GM12872 (cell line): ENCODE measurements around the gene TRIP12.

Source experiments
- TF ChIP-seq, protein P1 (sequence below): IDR thresholded peaks from 3 replicates; pipeline ENCODE4 v1.5.1; 2011; ENCODE audit warnings: low read depth, mild to moderate bottlenecking, low read length, moderate library complexity; ENCODE audit not compliant: insufficient read depth

Gene TRIP12

DNA sequence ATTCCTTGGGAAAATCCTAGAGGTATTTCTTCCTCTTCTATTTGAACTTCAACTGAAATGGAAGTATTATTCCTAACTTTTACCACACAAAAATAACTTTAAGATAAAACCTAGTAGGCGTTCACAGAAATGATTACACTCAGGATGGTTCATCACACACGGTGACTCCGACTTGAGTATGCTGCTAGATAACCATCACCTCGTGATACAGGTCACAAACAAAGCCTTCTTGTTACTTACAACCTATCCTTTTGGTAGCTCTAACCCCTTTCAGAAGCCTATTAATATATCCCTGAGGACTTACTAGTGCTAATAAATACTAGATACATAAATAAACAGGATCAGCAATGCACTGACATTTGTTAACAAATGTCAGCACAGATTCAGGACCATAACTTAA lies 106.5 kb downstream of the TRIP12 start:
- TF ChIP-seq, protein P1, sequence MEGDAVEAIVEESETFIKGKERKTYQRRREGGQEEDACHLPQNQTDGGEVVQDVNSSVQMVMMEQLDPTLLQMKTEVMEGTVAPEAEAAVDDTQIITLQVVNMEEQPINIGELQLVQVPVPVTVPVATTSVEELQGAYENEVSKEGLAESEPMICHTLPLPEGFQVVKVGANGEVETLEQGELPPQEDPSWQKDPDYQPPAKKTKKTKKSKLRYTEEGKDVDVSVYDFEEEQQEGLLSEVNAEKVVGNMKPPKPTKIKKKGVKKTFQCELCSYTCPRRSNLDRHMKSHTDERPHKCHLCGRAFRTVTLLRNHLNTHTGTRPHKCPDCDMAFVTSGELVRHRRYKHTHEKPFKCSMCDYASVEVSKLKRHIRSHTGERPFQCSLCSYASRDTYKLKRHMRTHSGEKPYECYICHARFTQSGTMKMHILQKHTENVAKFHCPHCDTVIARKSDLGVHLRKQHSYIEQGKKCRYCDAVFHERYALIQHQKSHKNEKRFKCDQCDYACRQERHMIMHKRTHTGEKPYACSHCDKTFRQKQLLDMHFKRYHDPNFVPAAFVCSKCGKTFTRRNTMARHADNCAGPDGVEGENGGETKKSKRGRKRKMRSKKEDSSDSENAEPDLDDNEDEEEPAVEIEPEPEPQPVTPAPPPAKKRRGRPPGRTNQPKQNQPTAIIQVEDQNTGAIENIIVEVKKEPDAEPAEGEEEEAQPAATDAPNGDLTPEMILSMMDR, result no peak

DNA sequence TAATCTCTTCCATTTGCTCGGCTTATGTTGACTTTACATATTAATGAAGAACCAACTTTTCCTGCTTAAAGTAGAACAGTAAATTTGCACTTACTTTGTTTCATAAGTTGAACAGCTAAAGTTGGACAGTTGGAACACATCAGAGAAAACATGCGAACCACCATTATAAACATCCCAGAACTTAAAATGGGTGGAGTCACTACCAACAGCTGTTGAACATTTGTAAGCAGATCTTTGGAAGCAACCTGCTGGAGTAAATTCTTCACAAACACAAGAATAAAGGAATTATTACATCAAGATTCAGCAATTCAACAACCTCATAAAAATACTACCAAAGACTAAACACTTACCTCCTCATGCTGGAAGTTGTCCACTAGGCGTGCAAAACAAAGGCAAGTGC lies 111.0 kb downstream of the TRIP12 start:
- TF ChIP-seq, protein P1, result no peak

DNA sequence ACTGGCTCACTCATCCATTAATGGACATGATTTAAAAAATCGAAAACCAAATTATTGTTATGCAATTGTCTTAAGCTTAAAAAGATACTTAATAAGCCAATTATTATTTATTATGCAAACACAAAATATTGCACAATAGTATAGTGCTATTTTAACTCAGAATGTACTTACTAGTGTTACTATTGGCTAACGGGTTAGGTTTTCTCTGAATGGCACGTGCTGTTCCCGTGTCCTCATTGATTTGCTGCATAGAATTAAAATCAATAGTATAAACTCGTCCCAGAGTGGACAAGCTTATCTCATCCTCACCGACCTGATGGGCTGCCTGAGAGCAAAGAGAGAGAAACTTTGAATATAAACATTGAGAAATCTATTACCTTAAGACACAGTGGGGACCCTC lies 116.2 kb downstream of the TRIP12 start:
- TF ChIP-seq, protein P1, result no peak

DNA sequence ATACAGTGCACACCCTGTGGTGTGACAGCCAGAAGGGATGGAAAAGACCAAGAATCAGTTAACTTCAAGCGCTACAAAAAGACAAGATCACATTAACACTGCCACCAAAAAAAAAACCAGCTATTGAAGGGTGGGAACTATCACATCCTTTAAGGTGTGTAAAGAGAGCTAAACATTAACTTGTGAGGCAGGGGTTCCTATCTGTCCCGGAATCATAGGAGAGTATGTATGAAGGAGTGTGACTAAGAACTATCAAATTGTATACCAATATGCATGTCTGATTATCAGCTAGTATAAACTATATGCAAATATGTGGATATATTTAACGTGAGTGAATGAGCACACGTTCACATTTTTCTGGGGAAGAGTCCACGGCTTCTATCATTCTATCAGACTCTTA lies 119.0 kb downstream of the TRIP12 start:
- TF ChIP-seq, protein P1, result no peak

DNA sequence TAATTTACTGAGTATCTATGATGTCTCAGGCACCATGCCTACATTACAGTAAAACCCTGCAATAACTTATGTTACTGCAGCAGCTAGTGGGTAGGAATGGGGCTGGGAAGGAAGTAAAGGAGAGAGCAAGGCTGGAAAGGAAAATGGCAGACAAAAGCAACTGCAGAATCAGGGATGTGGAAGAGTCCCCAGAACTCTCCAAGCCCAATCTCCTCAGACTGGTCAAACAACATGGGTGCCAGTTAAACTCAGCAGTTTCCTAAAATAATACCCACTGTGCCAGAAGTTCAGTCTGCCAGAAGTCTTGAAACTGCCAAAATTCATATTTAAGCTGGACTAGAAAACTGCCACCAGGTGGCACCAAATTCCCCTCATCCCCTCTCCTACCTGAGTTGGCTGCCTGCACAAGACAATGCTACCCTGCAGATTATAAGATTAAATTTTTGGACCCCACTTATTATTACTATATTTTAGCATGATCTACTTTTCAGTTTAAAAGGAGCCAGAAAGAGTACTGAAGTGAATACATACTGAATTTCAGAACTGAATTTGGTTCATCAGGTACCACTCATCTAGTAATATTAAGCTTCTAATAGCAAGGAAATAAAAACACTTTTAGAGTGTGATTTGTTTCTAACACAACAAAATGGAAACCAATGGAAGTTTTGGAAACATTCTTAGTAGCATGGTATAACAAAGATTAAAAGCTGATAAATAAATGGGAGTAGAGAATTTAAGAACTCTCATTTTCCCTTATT lies 120.6 kb downstream of the TRIP12 start:
- TF ChIP-seq, protein P1, result peak; percentile 70

DNA sequence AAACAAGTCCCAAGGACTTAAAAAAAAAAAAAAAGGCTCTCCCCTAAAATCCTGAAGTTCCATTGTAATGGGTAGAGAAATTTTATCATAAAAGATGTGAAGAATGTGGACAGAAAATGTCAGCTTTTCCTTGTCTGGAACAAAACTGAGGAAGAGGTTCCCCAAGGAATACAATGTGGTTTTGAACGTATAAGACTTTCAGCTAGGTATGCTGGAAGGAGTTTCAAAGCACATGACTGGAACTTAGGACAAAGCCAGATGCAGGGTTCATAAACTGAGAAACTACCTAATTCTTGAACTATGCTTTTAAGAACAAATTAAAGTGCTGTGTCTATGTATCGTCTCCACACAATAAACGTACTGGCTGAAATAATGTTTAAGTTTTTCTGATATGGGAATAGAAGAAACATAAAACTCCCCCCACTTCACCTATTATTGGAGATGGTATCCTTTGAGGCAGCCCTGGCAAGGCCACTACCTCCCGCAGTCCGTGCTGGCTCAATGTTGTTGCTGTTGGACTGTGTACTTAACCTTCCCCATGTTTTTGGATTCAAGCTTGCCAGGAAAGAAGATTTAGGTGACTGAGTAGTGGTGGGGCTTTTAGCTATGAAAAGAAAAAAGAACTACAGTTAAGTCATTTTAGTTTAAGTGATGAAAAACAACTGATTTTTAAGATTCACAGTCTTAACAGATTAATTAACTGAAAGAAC lies 123.2 kb downstream of the TRIP12 start:
- TF ChIP-seq, protein P1, result no peak

DNA sequence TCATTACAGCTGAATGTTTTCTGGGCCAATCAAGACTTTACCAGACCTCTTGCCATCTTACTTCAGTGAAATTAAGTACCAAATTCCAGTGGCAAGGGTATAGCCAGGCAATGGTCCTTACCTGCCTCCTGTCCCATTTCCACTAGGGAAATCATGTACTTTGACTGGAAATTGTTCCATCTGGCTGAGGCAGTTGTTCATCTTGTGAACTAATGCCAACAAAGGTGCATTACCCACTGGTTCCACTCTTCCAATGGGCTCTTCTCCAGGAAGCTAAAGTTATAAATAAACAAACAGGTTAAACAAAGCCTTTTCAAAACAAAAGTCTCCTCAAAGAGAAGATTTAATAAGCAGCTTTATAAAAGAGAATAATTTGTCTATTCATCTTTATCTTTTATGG lies 126.8 kb downstream of the TRIP12 start:
- TF ChIP-seq, protein P1, result no peak
